Measurements from ENCODE around the gene FANCD2. TPM values are rescaled to one million over a fixed set of nuclear protein-coding genes. Genes with fewer than 3 reads are reported as not detected.

Gene FANCD2
- total and polyA plus RNA-seq, 4 donors, result 0.76 to 24.6 (median 0.84) TPM

DNA sequence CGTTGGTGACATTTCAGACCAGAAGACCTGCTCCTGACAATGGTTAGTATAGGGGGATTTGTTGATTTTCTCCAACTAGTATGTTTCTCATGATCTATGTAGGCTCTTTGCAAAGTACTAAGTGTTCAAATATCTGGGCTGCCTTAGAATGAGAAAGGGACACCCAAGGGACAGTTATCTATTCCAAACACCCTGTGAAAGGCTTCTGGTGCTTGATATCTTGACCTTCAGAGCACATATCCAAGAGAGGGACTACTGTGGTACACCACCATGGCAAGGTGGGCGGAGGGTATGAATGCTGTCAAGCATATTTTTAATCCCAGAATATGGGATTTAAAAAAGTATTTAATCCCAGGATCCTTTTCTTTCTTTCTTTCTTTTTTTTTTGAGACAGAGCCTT lies 80.7 kb downstream of the FANCD2 start:
- Histone ChIP-seq H3K27ac (ENCODE audit: low read depth in 1 of 2, low read length in 2 of 2) (no peak overlapping the region), H3K9me3 (ENCODE audit: control insufficient read depth in 4 of 4, low read length in 3 of 4) (no peaks in the 10 kb centered on the region), H3K4me1 (ENCODE audit: control insufficient read depth in 4 of 4, insufficient read depth in 4 of 4, low read length in 3 of 4) (no peaks in the 10 kb centered on the region), H3K27me3 (ENCODE audit: control insufficient read depth in 4 of 4, insufficient read depth in 4 of 4, low read length in 3 of 4) (no peaks in the 10 kb centered on the region), H3K36me3 (ENCODE audit: control insufficient read depth in 4 of 4, insufficient read depth in 3 of 4, low read depth in 1 of 4, low read length in 3 of 4) (no peaks in the 10 kb centered on the region), H3K9ac (ENCODE audit: low read depth in 1 of 2, low read length in 2 of 2) (no peak overlapping the region), H3K4me3 (ENCODE audit: low read depth in 1 of 3, low read length in 3 of 3) (no peak overlapping the region)
- no peak for TF ChIP-seq FOXA1 (IDR thresholded peaks at IDR 0.05)
- no peak for TF ChIP-seq HNF4A (conservative IDR thresholded peaks at IDR 0.05)
- TF ChIP-seq JUND (IDR thresholded peaks at IDR 0.05), result no peak
- no peak for TF ChIP-seq EGR1 (IDR thresholded peaks at IDR 0.05; ENCODE audit: low read depth in 2 of 2)
- no peak for TF ChIP-seq FOXA2 (IDR thresholded peaks at IDR 0.05)
- TF ChIP-seq YY1 (IDR thresholded peaks at IDR 0.05), result no peak
- no peak for TF ChIP-seq HNF4G (IDR thresholded peaks at IDR 0.05)
- TF ChIP-seq SP1 (IDR thresholded peaks at IDR 0.05), result no peak
- TF ChIP-seq NR2F2 (IDR thresholded peaks at IDR 0.05), result no peak
- TF ChIP-seq, protein P1, sequence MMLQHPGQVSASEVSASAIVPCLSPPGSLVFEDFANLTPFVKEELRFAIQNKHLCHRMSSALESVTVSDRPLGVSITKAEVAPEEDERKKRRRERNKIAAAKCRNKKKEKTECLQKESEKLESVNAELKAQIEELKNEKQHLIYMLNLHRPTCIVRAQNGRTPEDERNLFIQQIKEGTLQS (IDR thresholded peaks at IDR 0.05), result no peak
- TF ChIP-seq, protein P2, sequence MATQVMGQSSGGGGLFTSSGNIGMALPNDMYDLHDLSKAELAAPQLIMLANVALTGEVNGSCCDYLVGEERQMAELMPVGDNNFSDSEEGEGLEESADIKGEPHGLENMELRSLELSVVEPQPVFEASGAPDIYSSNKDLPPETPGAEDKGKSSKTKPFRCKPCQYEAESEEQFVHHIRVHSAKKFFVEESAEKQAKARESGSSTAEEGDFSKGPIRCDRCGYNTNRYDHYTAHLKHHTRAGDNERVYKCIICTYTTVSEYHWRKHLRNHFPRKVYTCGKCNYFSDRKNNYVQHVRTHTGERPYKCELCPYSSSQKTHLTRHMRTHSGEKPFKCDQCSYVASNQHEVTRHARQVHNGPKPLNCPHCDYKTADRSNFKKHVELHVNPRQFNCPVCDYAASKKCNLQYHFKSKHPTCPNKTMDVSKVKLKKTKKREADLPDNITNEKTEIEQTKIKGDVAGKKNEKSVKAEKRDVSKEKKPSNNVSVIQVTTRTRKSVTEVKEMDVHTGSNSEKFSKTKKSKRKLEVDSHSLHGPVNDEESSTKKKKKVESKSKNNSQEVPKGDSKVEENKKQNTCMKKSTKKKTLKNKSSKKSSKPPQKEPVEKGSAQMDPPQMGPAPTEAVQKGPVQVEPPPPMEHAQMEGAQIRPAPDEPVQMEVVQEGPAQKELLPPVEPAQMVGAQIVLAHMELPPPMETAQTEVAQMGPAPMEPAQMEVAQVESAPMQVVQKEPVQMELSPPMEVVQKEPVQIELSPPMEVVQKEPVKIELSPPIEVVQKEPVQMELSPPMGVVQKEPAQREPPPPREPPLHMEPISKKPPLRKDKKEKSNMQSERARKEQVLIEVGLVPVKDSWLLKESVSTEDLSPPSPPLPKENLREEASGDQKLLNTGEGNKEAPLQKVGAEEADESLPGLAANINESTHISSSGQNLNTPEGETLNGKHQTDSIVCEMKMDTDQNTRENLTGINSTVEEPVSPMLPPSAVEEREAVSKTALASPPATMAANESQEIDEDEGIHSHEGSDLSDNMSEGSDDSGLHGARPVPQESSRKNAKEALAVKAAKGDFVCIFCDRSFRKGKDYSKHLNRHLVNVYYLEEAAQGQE (IDR thresholded peaks at IDR 0.05), result no peak
- no peak for TF ChIP-seq TAF1 (conservative IDR thresholded peaks at IDR 0.05)
- TF ChIP-seq, protein P3, sequence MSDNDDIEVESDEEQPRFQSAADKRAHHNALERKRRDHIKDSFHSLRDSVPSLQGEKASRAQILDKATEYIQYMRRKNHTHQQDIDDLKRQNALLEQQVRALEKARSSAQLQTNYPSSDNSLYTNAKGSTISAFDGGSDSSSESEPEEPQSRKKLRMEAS (IDR thresholded peaks at IDR 0.05), result no peak
- TF ChIP-seq RXRA (IDR thresholded peaks at IDR 0.05), result no peak
- TF ChIP-seq, protein P4, sequence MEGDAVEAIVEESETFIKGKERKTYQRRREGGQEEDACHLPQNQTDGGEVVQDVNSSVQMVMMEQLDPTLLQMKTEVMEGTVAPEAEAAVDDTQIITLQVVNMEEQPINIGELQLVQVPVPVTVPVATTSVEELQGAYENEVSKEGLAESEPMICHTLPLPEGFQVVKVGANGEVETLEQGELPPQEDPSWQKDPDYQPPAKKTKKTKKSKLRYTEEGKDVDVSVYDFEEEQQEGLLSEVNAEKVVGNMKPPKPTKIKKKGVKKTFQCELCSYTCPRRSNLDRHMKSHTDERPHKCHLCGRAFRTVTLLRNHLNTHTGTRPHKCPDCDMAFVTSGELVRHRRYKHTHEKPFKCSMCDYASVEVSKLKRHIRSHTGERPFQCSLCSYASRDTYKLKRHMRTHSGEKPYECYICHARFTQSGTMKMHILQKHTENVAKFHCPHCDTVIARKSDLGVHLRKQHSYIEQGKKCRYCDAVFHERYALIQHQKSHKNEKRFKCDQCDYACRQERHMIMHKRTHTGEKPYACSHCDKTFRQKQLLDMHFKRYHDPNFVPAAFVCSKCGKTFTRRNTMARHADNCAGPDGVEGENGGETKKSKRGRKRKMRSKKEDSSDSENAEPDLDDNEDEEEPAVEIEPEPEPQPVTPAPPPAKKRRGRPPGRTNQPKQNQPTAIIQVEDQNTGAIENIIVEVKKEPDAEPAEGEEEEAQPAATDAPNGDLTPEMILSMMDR (IDR thresholded peaks at IDR 0.05; ENCODE audit: low read depth, low read length, missing input control), result no peak
- no peak for TF ChIP-seq GABPA (IDR thresholded peaks at IDR 0.05 in 1 of 2, conservative IDR thresholded peaks at IDR 0.05 in 1 of 2)
- WGBS, result 79% methylated on average over 2 of the region's 2 CpGs
- DNase-seq (ENCODE audit: low spot score), result no peak

DNA sequence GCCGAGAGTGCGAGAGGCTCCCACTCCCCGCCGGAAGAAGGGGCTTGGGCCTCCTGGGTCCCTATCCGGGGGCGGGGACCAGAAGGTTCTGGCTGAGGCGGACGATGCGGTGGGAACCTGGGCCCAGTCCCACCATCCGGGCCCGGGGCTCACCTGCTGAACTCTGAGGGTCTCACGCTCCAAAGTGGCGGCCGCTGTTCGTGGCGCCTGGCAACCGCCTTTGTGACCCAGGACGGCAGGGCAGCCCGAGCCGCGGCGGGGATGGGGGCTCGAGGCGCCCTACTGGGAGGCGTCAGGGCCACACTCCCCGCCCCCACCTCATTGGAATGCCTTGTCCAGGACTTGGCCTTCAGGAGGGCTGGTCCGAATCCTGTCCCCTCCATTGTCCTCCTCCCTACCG lies 81.9 kb downstream of the FANCD2 start, which contains the start of gene FANCD2OS:
Gene FANCD2OS (minus strand): TSS at position 165 of the 400 bp plus-strand sequence. CDS start 3,481 bp downstream, outside the sequence.
- Histone ChIP-seq H3K27me3 (ENCODE audit: control insufficient read depth in 4 of 4, insufficient read depth in 4 of 4, low read length in 3 of 4) (no peaks in the 10 kb centered on the region), H3K9me3 (ENCODE audit: control insufficient read depth in 4 of 4, low read length in 3 of 4) (no peaks in the 10 kb centered on the region), H3K27ac (ENCODE audit: low read depth in 1 of 2, low read length in 2 of 2) (no peak within 1 kb of the TSS), H3K4me3 (ENCODE audit: low read depth in 1 of 3, low read length in 3 of 3) (no peak within 1 kb of the TSS), H3K9ac (ENCODE audit: low read depth in 1 of 2, low read length in 2 of 2) (no peak within 1 kb of the TSS), H3K4me1 (ENCODE audit: control insufficient read depth in 4 of 4, insufficient read depth in 4 of 4, low read length in 3 of 4) (no peaks in the 10 kb centered on the region), H3K36me3 (ENCODE audit: control insufficient read depth in 4 of 4, insufficient read depth in 3 of 4, low read depth in 1 of 4, low read length in 3 of 4) (no peaks in the 10 kb centered on the region)
- 67% methylated on average over 28 of the region's 28 CpGs for WGBS
- no peak for DNase-seq (ENCODE audit: low spot score)
- TF ChIP-seq, protein P1 (IDR thresholded peaks at IDR 0.05), result no peak
- TF ChIP-seq TAF1 (conservative IDR thresholded peaks at IDR 0.05) (no peak), RXRA (IDR thresholded peaks at IDR 0.05) (no peak), NR2F2 (IDR thresholded peaks at IDR 0.05) (no peak), RAD21 (IDR thresholded peaks at IDR 0.05) (no peak), HNF4A (conservative IDR thresholded peaks at IDR 0.05) (no peak), HNF4G (IDR thresholded peaks at IDR 0.05) (no peak), FOXA1 (IDR thresholded peaks at IDR 0.05) (no peak), GABPA (IDR thresholded peaks at IDR 0.05 in 1 of 2, conservative IDR thresholded peaks at IDR 0.05 in 1 of 2) (no peak), JUND (IDR thresholded peaks at IDR 0.05) (no peak), EGR1 (IDR thresholded peaks at IDR 0.05; ENCODE audit: low read depth in 2 of 2) (no peak), YY1 (IDR thresholded peaks at IDR 0.05) (no peak), FOXA2 (IDR thresholded peaks at IDR 0.05) (no peak)
- TF ChIP-seq, protein P4 (IDR thresholded peaks at IDR 0.05; ENCODE audit: low read depth, low read length, missing input control), result no peak
- TF ChIP-seq, protein P3 (IDR thresholded peaks at IDR 0.05), result no peak
- TF ChIP-seq, protein P5, sequence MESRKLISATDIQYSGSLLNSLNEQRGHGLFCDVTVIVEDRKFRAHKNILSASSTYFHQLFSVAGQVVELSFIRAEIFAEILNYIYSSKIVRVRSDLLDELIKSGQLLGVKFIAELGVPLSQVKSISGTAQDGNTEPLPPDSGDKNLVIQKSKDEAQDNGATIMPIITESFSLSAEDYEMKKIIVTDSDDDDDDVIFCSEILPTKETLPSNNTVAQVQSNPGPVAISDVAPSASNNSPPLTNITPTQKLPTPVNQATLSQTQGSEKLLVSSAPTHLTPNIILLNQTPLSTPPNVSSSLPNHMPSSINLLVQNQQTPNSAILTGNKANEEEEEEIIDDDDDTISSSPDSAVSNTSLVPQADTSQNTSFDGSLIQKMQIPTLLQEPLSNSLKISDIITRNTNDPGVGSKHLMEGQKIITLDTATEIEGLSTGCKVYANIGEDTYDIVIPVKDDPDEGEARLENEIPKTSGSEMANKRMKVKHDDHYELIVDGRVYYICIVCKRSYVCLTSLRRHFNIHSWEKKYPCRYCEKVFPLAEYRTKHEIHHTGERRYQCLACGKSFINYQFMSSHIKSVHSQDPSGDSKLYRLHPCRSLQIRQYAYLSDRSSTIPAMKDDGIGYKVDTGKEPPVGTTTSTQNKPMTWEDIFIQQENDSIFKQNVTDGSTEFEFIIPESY (IDR thresholded peaks at IDR 0.05), result no peak
